Umbilical cord (tissue), 2 donors: Measurements from ENCODE around the gene HEXIM1. TPM values are rescaled to one million over a fixed set of nuclear protein-coding genes. Genes with fewer than 3 reads are reported as not detected.
"Not testable (repeated sequence)": the region's sequence is repeated elsewhere in the genome, so short reads cannot be mapped to it uniquely, and the experiment has no call there.

Experiments
- DNase-seq: peaks from one replicate; pipeline ENCODE4 v3.0.0-alpha.2; 2015; ENCODE audit warnings: low spot score
- total RNA-seq: library from RNA; depleted of rRNA; stranded (reverse); fragments of >200 nt; gene quantifications from one replicate; pipeline ENCODE4 v1.2.3, GENCODE V29; 2014; ENCODE audit warnings: low replicate concordance; ENCODE audit not compliant: insufficient read depth

HEXIM1 gene
- total RNA-seq, 1 donor from 2014 or later = 14.4 TPM

- no peak for DNase-seq
These were observed 35.5 kb upstream of the HEXIM1 start for GRCh38 chr17:45112559-45113423.

- no peak for DNase-seq
These were observed 34.9 kb upstream of the HEXIM1 start for GRCh38 chr17:45113424-45113754.

DNA sequence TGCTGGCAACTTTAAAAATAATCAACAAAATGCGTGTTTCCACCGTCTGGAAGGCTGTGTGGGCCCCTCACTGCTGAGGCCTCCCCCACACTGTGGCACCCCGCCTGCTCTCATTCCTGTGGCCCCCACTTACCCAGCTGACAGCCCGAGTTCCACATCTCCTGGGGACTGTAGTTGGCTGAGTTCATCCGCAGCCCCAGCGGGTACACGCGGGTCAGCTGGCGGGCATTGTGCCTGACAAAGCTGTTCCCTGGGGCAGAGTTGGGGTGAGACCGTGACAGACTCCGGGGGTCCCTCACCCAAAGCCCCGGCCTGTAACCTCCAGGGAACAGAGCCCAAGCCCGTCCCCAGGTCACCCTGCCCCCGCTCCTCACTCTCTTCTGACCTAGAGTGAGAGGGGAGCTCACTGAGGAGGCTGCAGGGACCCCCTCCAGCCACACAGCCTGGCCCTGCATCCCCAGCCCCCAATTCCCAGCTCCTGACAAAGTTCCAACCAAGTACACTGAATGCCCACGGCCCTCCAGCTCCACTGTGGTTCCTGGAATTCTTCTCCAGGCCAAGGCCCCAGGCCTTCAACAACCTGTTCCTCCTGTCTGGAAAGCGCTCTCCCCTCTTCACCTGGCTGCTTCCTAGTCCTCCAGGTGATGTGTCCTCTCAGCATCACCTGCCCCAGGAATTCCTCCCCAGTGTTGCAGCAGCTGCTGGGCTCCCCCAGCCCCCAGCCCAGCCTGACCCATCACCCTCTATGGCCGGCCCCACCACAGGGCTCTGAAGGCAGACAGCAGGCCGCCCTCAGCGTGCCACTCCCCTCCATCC is 34.0 kb upstream of the HEXIM1 start:
- DNase-seq = no peak

DNA sequence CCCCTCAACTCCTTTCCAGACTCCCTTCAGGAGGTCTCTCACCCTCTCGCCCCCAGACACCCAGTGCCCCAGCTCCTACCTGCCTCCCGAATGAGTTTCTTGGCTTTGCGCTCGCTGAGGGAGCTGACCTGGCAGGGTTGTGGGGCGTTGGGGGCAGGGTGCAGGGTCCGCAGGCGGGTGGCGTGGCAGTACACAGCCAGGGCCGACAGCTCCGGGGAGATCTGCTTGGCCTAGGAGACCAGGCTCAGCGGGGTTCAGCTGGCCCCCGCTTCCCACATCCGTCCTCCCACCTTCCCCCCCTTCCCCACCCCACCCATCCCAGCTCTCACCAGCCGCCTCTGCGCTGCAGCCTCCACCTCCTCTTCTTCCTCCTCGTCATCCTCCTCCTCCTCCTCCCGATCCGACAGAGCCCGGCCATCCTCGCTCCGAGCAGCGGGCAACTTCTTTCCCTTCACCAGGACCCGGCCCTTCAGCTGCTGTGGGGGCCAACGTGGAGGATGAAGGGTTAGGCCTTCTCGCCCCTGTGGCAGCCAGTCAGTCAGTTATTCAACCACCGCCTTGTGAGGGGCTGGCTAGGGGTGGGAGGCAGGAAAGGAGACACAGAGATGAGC is 33.2 kb upstream of the HEXIM1 start:
- no peak for DNase-seq

GRCh38 chr17:45115871-45116270 is 32.4 kb upstream of the HEXIM1 start:
- peak; percentile 50 for DNase-seq

DNA sequence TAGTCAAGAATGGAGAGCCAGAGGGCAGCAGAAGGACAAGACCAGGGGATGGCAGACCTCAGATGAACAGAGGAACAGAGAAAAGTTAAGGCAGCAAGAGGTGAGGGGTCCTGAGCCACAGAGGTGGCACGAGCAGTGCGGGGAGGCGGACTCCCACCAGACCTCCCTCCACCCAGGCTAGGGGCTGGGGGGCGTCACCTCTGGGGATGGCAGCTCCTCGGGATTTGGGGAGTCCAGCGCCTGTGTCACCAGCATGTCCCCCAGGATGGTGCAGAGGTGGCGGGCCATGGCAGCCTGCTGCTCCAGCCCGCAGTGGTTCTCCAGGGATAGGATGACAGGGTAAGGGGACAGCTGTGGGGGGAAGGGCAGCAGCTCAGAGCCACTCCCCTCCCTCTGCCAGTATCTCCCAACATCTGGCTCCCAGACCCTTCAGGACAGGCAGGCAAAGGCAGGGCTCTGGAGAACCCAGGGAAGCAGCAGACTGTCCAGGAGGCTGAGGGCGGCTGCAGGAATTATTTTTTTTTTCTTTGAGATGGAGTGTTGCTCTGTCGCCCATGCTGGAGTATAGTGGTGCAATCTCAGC is 31.8 kb upstream of the HEXIM1 start:
- no peak for DNase-seq

DNA sequence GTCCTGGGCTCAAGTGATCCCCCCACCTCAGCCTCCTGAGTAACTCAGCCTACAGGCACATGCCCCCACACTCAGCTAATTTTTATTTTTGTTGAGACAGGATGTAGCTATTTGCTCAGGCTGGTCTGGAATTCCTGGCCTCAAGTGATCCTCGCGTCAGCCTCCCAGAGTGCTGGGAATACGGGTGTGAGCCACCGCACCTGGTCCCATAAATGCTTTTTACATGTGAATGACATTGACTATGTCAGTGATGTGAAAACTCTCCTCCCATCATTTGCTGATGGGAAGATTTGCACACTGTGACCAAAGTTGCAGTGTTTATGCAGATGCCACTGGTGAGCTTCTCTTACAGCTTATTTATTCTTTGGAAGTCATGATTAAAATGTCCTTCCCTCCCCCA is 30.9 kb upstream of the HEXIM1 start:
- no peak for DNase-seq

GRCh38 chr17:45117848-45118646 is 30.2 kb upstream of the HEXIM1 start:
- no peak for DNase-seq

- no peak for DNase-seq
These were observed 29.6 kb upstream of the HEXIM1 start for GRCh38 chr17:45118691-45119090.

DNA sequence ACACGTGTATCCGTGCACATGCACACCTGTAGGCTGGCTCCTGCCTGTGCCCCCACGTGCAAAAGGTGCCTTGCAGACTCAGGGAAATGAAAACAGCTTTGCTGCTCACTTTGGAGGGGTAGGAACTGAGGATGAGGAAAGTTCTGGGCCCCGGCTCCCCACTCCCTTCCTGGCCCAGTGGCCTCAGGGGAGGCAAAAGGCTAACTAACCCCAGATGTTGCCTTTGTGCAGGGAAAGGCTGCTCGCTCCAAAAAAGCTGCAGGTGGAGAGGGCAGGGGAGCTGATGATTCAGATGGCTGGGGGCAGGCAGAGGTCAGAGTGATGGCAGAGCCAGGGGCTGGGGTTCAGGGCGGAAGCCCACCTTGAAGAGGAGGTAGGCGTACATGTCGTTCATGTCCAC is 28.3 kb upstream of the HEXIM1 start:
- DNase-seq = no peak

GRCh38 chr17:45120558-45120957 is 27.7 kb upstream of the HEXIM1 start:
- no peak for DNase-seq

GRCh38 chr17:45121055-45121454 is 27.2 kb upstream of the HEXIM1 start:
- no peak for DNase-seq

GRCh38 chr17:45123076-45123770 is 25.1 kb upstream of the HEXIM1 start:
- no peak for DNase-seq

DNA sequence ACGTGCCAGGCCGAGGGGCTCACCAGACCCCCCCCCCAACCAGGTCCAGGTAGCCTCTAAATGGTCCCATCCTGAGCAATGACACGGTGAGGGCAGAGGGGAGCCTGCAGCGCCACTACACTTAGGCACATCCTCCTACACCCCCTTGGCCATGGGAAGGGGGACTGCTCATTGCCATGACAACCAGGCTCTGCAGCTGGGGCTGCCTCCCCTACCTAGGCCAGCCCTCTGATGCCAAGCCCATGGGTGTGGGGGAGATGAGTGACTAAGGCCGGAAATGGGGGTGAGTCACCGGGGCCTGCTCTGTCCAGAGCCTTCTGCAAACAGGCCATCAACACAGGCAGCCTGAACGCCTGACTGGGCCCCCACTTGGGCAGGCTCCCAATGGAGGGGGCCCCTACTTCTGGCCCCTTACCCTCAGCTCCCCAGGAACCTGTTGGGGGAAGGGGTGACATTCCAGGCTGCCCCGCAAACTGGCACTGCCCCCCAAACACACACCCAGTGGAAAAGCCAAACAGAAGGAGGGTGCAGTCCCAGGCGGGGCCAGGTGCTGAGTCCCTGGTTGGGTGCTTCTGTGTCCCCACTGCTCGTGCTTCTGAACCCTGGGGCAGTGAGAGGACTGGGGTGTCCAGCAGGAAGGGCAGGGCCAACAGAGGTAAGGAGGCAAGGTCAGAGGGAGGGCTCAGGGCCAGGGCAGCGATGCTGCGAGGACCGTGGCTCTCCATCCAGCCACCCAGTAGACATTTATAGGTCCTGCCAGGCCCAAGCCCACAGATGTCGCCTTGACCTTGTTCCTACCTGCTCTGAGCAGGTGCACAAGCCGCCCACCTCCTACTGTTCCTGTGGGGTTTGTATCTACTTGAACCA is 24.1 kb upstream of the HEXIM1 start:
- peak; percentile 87 for DNase-seq

DNA sequence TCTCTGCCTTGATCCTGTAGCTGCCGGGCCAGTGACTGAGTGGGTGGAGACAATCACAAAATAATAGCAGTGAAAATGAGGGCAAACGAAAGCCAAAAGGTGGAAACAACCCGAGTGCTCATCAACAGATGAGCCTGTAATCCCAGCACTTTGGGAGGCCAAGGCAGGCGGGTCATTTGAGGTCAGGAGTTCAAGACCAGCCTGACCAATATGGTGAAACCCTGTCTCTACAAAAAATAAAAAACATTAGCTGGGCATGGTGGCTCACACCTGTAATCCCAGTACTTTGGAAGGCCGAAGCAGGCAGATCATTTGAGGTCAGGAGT is 23.5 kb upstream of the HEXIM1 start:
- not testable (repeated sequence) for DNase-seq

GRCh38 chr17:45125509-45125908 is 22.8 kb upstream of the HEXIM1 start:
- no peak for DNase-seq

GRCh38 chr17:45127207-45127547 is 21.1 kb upstream of the HEXIM1 start:
- DNase-seq = no peak

DNA sequence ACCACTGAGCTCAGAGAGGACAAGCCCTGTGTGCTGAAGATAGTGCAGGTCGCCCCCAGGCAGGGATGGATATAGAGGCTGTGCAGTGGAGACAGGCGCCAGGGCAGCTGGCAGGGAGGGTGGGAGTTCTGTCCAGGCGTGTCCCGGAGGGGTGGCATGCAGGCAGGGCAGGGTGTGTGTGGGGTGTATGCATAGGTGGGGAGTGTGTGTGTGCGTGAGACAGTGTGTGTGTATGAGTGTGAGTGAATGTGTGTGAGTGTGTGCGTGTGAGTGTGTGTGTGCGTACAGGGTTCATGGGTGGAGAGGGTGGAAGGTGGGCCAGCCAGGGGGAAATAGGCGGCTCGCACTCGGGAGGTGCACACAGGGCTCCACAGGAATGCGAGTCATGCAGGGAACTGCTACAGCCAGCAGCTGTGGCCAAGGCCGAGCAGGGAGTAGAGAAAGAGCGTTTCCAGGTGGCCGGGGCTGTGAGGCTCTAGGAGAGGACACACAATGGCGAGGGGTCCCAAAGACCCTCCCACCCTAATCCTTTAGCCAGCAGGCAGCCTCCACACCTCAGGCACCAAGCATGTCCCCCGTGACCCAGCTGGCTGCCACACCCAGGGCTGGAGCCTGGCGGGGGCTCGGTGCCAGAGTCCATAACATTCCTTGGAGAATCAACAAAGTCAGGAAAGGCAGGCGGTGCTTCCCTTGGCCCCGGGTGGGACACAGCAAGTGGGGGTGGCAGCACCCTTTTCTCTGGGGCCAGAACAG is 20.6 kb upstream of the HEXIM1 start:
- peak; percentile 69 for DNase-seq

GRCh38 chr17:45128331-45128730 is 19.9 kb upstream of the HEXIM1 start:
- no peak for DNase-seq
